GM21528 (cell line): Measurements from ENCODE around the gene ZNF570.
A peak's percentile ranks its signal among the peaks of the same experiment; 100 is the strongest.

Experiments
- ATAC-seq: cut with Tn5 transposase; IDR thresholded peaks from one replicate; pipeline ENCODE4 v1.9.1; 2021; ENCODE audit warnings: mild to moderate bottlenecking, moderate library complexity; ENCODE audit not compliant: unreplicated experiment, low FRiP score

The ZNF570 gene

DNA sequence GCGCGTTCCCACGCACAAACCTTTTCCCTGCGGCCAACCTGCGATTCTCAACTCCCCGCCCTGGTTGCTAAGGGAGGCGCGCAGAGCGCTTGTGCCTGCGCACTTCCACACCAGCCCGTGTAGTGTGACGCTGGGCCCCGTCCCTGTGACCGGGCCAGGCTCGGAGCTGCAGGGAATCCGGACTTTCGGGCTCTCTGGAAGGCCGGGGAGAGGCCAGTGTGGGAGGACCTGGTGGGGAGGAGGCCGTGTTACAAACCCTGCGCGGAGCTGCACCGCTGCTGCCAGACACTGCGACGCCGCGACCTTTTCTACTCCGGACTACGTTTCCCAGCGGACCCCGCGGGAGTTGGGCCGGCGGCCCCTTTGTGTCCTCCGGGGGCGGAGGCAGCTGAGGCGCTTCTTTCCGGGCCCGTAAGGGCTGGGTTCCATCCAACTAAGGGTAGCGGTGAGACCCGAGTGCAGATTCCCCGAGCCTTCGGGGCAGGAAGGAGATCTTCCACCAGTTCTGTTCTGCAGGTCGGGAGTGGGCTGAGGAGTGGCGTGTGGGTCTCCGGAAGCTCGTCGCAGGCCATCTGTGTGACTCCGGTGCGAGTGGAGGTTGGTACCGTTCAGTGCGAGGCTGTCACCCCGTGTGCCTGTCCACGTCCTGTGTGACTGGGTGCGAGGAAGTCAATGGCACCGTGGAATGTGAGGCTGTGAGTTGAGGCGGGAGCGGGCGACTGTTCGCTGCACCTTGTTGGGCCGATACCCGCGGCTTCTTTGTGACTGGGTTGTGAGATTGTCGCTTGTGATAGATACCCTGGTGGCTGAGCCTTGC lies at the start of gene ZNF570:
TSS of gene ZNF570 (plus strand) at position 396 of the 817 bp plus-strand sequence. CDS start 999 bp downstream, outside the sequence.
- peak; percentile 57 for ATAC-seq

DNA sequence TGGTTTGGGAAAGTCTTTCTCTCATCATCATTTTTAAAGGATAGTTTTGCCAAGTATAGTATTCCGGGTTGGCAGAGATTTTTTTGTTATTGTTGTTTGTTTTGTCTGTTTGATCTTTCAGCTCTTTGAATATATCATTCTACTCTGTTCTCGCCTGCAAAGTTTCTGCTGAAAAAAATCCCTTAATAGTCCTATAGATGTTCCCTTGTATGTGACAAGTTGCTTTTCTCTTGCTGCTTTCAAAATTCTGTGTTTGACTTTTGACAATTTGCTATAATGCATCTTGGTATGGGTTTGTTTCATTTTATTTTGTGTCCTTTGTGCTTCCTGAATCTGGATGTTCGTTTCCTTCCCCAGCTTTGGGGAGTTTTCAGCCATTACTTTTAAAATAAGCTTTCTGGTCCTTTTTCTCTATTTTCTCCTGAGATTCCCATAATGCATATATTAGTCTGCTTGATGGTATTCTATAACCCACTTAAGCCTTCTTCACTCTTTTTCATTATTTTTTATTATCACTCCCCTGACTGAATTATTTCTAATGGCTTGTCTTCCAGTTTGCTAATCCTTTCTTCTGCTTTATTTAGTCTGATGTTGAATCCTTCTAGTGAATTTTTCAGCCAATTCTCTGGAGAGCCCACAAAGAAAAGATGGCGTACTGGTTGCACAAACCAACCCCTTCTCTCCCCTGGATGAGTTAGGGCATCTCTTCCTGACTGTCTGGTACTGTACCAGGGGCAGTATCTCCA lies 16.5 kb upstream of the ZNF570 start:
- no peak for ATAC-seq

DNA sequence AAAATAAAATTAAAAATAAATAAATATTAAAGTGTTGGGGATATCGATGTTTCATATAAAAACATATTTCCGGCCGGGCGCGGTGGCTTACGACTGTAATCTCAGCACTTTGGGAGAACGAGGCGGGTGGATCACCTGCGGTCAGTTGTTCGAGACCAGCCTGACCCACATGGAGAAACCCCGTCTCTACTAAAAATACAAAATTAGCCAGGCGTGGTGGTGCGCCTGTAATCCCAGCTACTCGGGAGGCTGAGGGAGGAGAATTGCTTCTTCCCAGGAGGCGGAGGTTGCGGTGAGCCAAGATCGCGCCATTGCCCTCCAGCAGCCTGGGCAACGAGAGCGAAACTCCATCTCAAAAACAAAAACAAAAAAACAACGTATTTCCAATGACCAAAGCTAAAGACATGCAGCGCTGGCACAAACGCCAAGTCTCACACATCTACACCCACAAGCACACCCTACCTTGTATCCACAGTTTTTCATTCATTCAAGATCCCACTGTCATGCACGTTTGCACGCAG lies 2.8 kb upstream of the ZNF570 start:
- ATAC-seq: no peak

DNA sequence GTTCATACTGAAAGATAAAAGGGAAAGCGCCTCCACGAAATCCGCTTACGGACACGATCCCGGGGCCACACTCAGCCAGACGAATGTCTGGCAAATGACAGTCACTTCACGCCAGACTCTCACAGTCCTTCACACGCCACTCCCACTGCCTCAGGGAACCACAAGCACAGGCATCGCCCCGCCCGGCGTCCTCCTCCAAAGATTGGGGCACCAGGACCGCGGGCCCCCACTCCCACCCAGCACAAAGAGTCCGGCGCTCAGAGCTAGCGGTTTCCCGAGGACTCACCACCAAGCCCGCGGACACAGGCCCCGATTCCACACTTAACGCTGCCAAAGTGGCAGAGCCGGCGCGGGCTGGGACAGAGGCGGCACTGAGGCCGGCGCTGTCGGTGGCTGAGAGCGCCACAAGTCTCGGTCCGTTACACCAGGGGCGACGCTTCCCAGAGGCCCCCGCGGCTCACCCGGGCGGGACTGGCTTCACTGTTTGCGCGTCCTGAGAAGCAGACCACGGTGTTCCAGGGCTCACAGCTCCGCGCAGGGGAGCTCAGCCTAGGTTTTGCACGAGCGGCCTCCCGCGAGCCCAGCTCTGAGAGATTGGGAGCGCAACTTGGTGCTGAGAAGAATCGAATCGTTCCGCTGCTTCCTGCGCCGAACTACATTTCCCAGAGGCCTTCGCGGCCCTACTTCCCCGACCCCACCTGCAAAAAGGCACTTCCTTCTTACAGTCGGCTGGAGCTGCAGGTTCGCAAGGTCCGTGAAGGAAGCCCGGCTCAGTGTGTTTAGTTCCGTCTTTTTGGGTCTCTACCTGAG lies 2.2 kb upstream of the ZNF570 start, which contains the start of gene ZNF569:
TSS of gene ZNF569 (minus strand) at position 647 of the 810 bp plus-strand sequence. CDS start 22,523 bp downstream, outside the sequence.
- peak; percentile 66 for ATAC-seq

DNA sequence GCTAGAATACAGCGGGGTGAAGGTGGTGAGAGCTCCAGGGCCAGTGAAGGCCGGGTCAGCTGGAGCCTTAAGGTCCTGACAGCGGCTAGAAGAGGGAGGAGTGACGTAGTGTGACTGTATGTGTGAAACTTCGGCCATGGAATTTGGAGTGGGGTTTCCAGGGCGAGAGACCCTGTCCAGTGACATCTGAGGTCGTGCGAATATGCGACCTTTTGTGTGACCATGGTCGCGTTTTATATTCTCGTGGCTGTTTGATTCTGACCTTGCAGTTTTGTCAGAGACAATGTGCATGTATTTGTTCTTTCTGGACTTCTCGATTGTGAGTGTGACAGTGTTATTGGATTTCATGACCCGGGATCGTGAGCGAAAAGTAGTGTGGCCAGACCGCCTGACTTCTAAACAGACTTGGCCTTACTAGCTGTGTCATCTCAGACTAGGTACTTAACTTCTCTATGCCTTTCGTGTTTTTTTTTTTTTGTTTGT lies 1.5 kb upstream of the ZNF570 start:
- no peak for ATAC-seq

DNA sequence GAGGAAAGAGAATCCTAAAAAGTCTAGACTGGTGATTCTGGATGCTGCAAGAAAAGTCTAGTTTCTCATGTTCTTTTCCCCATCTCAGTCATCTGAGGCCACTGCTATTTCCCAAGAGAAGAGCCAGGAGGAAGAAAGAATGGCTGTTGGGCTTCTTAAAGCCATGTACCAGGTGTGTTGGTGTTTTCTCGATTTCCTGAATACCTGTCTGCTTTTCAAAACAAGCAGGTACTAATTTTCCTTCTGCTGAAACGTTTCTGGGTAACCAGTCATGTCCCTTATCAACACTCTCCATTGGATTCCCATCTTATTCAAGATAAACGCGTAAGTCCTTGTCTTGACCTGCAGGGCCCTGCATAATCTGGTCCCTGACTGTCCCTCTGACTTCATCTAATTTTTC lies 1.1 kb downstream of the ZNF570 start:
- no peak for ATAC-seq

DNA sequence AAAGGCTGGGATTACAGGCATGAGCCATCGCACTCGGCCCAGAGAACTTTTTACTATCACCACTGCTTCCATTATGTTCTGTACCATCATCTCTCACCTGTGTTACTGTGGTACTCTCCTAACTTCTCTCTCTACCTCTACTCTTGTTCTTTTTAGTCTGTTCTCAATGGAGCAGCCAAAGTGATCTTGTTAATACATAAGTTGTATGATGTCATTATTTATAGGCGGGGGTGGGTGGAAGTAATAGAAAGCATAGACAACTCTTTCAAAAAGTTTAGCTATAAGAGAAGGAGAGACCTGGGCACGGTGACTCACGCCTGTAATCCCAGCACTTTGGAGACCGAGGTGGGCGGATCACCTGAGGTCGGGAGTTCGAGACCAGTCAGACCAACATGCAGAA lies 3.0 kb downstream of the ZNF570 start:
- ATAC-seq: no peak

DNA sequence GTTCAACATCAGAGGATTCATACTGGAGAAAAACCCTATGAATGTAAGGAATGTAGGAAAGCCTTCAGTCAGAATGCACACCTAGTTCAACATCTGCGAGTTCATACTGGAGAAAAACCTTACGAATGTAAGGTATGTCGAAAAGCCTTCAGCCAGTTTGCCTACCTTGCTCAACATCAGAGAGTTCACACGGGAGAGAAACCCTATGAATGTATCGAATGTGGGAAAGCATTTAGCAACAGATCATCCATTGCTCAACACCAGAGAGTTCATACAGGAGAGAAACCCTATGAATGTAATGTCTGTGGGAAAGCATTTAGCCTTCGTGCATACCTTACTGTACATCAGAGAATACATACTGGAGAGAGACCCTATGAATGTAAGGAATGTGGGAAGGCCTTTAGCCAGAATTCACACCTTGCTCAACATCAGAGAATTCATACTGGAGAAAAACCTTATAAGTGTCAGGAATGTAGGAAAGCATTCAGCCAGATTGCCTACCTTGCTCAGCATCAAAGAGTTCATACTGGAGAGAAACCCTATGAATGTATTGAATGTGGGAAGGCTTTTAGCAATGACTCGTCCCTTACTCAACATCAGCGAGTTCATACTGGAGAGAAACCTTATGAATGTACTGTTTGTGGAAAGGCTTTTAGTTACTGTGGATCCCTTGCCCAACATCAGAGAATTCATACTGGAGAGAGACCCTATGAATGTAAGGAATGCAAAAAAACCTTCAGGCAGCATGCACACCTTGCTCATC lies 15.4 kb downstream of the ZNF570 start:
- ATAC-seq: no peak

DNA sequence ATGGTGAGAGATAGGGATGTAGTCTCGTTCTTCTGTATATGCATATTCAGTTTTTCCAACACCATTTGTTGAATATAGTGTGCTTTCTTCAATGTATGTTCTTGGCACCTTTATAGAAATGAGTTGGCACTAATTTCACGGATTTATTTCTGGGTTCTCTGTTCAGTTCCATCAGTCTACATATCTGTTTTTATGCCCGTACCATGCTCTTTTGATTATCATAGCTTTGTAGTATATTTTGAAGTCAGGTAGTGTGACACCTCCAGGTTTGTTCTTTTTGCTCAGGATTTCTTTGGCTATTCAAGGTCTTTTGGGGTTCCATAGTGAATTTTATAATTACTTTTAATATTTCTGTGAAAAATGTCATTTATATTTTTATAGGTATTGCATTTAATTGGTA lies 23.1 kb downstream of the ZNF570 start:
- ATAC-seq: no peak

DNA sequence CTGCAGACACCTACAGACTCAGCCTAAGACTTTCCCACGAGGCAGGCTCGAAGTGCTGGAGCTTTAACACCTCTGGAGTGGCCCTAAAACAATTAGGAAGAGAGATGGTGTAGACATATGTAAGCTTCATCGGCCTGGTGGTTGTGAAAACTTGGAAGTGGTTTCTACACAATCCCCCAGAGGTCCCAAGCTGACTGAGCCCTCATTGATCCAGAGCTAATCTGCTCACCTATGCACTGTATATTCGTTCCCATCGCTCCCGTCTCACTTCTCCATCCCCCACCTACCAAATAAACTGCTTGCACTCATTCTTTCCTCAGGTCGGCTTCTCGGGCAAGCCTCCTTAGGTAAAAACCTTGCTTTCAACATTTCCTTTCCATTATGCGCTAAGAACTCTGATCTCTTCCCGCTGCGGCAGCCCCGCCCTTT lies 36.8 kb downstream of the ZNF570 start:
- no peak for ATAC-seq

DNA sequence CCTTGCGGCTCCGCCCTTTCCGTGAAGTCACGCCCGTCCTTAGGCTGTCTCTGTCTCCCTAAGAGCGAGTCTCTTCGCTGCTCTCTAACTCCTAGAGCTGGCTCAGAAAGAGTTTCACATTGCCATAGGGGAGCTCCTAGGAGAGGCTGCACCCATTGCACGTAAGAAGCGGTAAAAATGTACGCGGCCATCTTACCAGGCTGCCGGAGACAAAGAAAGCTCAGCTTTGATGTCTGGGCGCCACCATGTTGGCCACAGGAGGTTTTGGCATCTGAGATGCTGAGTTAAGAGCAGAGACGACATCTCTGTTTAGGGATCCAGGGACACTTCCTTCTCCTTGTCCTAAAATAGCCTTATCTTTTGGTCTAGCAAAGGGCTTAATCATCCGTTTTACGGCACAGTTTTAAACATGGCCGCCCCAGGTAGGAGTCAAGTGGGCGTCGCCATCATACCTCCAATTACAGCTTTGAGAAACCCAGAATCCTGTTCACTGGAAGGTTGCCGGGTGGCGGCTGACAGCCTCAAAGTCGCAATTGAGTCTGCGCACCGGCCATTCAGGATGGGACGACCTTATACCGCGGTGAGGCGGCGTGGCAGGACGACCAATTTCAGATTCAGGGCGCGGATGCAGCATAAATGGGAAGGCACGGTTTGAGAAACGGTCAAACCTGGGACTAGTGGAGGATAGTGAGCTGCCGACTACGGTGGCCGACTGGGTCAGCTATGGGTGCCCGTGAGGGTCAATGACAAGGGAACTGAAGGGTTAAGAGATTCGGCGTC lies 37.4 kb downstream of the ZNF570 start, which contains the start of gene ZNF793:
TSS of gene ZNF793 (plus strand) at position 553 of the 780 bp plus-strand sequence. CDS start 16,501 bp downstream, outside the sequence.
- peak; percentile 79 for ATAC-seq

DNA sequence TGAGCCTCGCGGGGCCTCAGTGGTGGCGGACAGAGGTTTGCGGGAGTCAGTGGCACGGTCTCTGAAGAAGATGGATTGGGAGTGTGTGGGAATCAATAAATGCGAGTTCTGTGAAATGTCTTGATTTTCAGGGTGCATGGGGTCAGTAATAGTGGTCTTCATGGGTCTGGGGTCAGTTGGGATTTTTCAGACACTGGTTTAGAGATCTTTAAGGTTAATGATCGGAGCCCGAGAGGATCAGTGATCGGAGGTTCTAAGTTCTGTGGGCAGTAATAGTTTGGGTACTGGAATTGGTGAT lies 38.0 kb downstream of the ZNF570 start:
- no peak for ATAC-seq

DNA sequence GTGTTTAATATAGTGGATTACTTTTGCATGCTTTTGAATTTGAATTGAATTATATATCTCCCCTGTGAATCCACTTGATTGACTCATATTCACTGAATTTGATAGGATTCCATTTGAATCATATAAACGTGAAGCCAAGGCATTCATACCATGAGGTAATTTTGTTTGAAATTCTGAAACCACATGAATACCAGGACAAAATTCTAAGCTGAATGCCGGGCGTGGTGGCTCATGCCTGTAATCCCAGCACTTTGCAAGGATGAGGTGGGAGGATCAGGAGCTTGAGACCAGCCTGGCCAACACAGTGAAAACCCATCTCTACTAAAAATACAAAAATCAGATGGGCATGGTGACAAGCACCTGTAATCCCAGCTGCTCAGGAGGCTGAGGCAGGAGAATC lies 42.0 kb downstream of the ZNF570 start:
- ATAC-seq: no peak

DNA sequence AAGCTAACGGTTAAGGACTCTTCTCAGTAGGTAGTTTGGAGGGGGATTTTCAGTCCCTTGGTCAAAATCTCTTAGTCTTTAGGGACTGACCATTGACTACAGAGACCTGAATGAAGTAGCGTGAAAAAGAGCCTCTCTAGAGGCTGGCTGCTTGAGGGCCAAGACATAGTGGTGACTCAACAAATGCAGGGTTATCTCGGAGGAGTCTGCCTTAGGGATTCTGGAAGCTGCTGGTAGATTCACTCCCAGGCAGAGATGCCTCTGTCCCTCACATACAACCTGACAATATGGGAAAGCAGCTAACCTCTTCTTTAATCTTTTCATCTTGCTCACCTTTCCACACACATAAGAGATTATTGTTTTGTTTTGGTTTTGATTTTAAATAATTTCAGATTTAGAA lies 42.7 kb downstream of the ZNF570 start:
- no peak for ATAC-seq

DNA sequence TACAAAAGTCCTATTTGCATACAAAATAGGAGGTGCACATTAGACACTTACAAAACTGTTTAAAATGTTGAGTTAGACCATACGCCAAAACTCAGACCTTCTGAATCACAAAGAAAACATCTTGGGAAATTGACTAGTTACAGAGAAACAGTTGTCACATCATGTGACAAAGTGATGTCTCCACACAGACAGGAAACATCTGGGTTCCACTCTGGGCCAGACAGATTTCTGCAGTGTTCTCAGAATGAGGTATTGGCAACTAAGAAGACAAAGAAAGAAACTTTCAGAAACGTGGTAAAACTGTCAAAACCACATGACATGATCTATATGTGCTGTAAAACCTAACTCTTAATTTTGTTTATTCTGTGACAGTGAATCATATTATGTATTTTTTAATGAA lies 44.2 kb downstream of the ZNF570 start:
- no peak for ATAC-seq

DNA sequence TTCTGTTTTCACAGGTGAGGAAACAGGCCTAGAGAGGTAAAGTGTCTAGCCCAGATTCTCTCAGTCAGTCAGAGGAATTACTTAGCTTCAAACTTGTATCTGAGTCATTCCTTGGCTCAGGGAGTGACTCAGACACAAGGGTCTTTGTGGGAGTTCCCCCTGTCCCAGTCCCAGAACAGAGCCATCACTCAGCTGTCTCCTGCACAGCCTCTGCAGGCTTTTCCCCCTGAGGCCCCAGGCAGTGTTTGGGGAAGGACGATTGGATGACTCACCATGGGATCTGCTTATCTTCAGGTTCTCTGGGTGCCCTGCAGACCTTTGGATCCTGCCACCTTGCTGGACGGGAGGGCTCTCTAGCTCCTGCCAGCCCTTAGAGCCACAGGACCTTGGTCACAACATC lies 50.7 kb downstream of the ZNF570 start:
- no peak for ATAC-seq

DNA sequence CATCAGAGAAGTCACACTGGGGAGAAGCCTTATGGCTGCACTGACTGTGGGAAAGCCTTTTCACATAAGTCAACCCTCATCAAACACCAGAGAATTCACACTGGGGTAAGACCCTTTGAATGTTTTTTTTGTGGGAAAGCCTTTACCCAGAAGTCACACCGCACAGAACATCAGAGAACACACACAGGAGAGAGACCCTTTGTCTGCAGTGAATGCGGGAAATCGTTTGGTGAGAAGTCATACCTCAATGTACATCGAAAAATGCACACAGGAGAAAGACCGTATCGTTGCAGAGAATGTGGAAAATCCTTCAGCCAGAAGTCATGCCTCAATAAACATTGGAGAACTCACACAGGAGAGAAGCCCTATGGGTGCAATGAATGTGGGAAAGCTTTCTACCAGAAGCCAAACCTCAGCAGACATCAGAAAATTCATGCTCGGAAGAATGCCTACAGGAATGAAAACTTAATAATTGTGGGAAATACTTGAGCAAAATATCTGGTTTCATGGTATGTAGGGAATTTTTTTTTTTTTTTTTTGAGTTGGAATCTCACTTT lies 68.3 kb downstream of the ZNF570 start:
- ATAC-seq: no peak
